RCC 7860 (cell line): ENCODE results near the gene TUBB1.
"Not testable (repeated sequence)": the region's sequence is repeated elsewhere in the genome, so short reads cannot be mapped to it uniquely, and the experiment has no call there.

ENCODE experiments used
- DNase-seq: peaks from one replicate; pipeline ENCODE4 v3.0.0-alpha.2; 2015; ENCODE audit warnings: low spot score
- FAIRE-seq: peaks from 2 replicates; lab custom pipeline; 2012; peaks lifted over from hg19 to GRCh38; lab: Jason Lieb, UNC

TUBB1 gene

DNA sequence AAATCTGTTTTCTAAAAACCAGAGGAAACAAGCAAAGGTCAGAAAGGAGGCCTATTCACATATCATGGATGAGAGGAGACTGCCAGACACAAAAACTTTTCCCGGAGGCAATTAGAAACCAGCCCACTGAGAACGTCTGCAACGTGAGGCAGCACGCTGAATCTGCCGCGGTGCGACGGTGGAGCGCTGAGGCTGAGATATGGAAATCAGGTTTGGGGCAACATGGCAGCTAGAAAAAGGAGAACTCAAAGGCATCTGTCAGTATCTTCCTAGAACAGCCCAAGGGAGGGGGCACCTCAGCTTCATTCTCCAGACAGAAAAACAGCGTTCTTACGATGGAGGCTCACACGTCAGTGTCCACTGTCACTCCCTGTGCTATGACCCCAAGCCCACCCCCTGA is 18.2 kb downstream of the TUBB1 start:
- DNase-seq (no peak), FAIRE-seq (no peak)

GRCh38 chr20:59039233-59039632 is 20.0 kb downstream of the TUBB1 start:
- DNase-seq (no peak), FAIRE-seq (no peak)

DNA sequence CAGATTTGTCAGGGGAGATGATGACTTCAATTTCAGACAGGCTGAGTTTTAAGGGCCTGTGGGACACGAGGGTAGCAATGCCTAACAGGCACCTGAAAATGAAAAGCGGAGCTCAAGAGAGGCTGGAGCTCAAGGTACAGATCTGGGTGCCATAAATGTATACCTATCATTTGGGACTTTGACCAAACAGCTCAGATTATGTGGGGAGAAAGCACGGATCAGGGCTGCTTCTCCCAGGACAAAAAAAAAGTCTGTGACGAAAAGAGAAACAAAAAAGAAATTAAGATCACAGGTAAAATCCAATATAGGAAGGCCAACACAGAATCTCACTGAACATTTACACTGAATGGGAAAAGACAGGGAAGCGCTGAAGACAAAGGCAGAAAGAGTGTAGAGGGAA is 21.4 kb downstream of the TUBB1 start:
- no peak for FAIRE-seq

GRCh38 chr20:59041487-59041886 is 22.3 kb downstream of the TUBB1 start:
- not testable (repeated sequence) for FAIRE-seq, DNase-seq

More for the DNA sequence above, 21.4 kb downstream of the TUBB1 start:
- no peak for DNase-seq

DNA sequence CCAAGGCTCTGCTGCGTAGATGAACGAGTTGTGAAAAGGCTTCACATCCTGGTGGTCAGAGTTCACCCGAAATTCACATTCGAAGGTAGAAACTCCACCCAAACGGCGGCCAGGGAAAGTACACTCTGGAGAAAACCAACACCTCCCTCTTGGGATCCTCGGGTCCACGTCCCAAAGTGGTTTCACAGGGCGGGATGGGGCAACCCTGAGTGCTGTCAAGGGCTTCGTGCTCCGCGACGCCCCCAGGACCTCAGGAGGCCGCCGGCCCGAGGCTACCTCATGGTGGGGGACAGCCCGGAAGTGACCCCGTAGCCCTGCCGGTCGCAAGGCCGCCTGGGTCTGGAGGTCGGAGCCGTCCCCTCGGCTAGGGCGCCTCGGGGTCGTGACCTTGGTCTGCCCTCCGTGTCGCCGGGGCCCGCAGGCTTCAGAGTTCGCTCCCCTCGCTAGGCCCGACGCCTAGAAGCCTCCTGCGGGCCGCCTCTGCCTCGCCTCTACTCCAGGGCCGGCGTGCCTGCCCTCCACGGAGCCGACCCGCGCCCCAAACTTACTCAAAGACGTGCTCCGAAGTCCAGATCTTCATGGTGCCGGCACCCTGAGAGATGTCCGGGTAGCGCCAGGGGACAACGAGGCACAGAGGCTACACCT is 23.0 kb downstream of the TUBB1 start, which contains the start of gene PRELID3B:
PRELID3B (minus strand) TSS at position 636 of the 645 bp plus-strand sequence; CDS start at position 580, 56 bp downstream.
- no peak for FAIRE-seq

DNA sequence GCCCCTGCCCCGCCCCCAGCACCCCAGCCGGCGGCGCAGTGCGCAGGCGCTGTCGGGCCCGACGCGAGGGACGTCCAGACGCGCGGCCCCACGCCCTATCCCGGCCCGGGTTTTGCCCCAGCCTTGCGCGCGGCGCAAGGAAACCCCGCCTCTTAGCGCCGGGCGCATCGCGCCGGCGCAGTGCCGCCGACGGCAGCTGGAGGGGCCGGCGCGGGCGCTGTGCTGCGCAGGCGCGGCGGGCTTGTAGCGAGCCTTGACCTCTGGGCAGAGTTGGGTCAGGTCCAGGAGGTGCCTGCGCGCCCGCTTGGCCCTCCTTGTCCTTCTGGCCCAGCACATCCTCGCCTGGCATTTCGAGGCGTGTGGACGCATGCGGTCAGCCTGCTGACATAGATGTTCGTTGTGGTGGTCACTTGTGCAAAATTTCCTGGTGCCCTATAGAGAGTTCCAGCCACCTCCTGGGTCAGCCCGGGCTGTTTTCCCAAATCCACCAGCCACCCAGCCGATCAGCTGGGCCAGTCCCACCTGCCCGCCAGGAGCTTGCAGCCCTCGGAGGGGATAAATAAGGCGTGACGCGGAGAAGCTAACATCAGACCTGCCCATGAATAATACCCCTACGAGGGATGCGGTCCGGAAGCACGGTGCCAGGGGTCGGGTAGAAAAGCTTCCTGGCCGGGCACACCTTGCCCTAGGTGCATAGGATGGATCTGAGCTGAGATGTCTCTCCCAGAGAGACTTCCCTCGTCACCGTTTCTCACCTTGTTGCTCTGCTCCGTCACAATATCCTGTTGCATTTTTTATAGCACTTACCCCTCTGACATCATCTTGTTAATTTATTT is 23.8 kb downstream of the TUBB1 start:
- FAIRE-seq (no peak), DNase-seq (peak; percentile 84)

More for the DNA sequence above, 23.0 kb downstream of the TUBB1 start, which contains the start of gene PRELID3B:
- no peak for DNase-seq

- no peak for DNase-seq
- FAIRE-seq = no peak
Observed at GRCh38 chr20:59043698-59044097, 24.5 kb downstream of the TUBB1 start.

GRCh38 chr20:59044295-59044694 is 25.1 kb downstream of the TUBB1 start:
- no peak for FAIRE-seq

DNA sequence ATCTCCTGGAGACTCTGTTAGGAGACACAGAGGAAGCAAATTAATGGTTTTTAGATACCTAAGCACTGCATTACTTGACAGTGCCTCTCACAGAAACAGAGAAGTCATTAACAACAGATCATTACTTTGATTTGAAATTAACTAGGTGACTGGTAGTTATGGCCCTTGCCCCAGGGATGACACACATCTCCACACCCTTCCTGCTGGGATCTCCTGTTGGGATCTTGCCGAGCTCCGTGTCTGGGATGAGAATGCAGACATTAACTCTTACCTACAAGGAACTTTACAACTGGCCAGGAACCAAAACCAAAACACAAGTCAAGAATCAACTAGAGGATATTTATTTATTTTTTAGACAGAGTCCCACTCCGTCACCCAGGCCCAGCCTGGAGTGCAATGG is 25.6 kb downstream of the TUBB1 start:
- DNase-seq = no peak
- no peak for FAIRE-seq

More at GRCh38 chr20:59044295-59044694, 25.1 kb downstream of the TUBB1 start:
- DNase-seq = no peak

DNA sequence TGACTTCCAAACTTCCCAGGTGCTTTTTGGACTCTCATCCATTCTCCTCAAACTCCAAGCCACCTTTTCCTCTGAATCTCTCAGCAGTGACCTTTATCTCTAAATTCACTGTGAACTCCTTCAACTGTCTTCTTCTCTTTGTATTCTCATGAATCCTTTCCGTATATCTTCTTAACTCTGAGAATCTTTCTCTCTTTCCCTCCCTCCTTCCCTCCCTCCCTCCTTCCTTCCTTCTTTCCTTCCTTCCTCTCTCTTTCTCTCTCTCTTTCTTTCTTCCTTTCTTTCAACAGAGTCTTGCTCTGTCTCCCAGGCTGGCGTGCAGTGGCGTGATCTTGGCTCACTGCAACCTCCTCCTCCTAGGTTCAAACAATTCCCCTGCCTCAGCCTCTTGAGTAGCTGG is 27.6 kb downstream of the TUBB1 start:
- DNase-seq = no peak
- FAIRE-seq = no peak

GRCh38 chr20:59047938-59048680 is 28.9 kb downstream of the TUBB1 start:
- FAIRE-seq (no peak), DNase-seq (peak; percentile 44)

DNA sequence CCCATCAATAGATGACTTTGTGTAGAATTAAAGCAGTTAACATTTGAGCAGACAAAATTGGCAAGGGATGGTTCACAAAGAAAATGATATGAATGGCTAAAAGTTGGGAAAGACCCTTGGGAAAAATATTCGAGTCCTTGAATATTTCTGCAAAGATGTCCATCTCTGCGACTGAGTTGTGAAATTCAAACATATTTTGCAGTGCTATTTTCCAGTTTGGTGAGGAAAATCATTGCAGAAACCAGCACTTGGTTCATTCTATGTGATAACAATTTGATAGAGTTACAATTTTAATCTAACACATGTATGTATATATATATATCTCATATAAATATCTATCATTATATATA is 29.4 kb downstream of the TUBB1 start:
- FAIRE-seq (no peak), DNase-seq (no peak)

DNA sequence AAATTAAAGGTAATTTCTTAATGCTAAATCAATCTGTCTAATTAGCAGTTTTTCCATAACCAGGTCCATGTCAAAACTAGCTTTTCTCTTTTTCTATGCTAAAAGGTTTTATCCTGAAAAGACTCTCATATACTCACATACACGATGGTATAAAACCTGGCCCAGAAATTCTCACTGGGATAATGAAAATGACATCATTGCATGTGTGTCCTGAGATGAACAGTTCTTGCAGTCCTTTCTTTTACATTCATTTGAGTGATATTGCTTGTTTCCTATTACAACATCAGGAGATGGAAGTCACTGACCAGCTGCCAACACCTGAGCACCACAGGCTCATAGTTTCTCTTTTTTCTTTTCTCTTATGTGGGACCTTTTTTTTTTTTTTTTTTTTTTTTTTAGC is 31.2 kb downstream of the TUBB1 start:
- DNase-seq (no peak), FAIRE-seq (no peak)

DNA sequence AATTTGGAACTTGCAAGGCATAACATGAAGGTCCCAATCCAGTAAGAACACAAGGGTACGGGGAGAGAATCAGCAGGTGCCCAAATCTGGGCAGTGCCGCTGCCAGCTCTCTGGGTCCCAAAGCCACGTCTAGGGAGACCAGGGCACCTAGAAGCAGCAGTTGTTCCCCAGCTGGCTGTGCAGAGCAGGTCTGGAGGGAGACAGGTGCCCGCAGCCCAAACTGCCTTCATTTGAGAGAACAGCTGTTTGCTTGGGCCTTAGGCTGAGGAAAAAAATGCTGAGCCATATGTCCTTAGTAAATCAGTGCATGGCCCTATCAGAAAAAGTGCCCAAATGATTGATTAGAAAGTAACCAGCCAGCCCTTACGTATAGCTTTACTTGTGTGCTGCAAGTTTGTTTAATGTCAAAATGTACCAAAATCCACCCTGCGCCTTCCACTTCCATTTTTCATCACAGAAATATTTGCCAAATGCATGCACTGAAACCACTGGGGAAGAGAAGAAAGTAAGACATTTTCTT is 32.5 kb downstream of the TUBB1 start:
- DNase-seq = no peak
- no peak for FAIRE-seq

- FAIRE-seq = no peak
- no peak for DNase-seq
Observed at GRCh38 chr20:59055302-59055701, 36.1 kb downstream of the TUBB1 start.

DNA sequence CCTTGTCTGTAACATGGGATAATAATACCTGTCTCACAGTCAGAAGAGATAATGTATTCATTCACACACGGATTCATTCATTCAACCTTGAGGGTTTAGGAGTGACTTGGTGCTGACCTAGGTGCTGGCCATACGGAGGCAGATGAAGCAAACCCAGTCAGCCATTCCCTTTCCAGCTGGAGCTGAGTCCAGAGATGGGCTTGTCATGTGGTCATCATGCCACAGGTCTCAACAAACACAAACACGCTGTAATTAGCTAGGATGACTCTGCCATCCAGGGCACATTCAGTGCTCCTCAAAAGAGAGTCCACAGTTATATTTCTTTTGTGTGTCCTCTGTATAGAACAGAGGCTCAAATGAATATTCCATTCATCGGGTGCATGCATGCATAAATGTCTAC is 42.9 kb downstream of the TUBB1 start:
- no peak for DNase-seq
- FAIRE-seq = no peak

DNA sequence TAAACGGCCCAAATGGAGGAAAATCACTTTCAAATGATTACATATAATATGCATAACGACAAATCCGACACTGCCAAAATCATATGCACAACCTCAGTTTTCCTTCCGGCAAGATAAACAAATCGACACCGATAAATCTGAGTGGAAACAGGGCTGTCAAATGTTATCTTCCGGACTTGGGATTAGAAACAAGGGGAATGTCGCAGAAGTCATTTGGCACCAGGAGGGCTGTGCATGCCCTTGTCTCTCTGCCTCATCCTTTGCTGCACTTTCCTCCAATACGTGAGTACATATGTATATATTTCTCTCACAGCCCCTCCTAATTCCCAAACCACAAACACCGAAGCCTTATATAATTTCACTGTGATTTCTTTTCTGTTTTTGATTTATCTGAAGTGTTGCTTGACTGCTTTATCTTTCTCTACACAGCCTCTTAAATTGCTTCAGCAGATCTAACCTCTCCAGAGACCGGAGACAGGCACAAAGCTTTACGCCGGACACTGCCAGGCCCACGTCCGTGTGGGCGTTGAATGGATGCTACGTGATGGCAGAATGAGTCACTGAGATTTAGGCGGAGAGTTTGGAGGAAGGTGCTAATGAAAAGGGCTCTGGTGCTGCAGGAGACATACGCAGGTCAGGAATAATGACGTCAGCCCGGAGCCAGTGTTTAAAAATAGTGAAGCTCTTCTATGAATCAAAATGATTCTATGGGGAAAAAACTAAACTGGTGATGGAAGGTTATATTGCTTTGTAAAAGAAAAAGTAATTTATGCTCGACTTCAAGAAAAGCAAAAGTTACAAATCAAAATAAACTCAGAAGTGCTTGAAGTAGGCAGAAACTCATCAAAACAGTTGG is 44.4 kb downstream of the TUBB1 start:
- FAIRE-seq = no peak
- no peak for DNase-seq

- DNase-seq (no peak), FAIRE-seq (no peak)
Observed at GRCh38 chr20:59064214-59064722, 45.0 kb downstream of the TUBB1 start.

- DNase-seq (no peak), FAIRE-seq (no peak)
Observed at GRCh38 chr20:59068534-59068933, 49.3 kb downstream of the TUBB1 start.

DNA sequence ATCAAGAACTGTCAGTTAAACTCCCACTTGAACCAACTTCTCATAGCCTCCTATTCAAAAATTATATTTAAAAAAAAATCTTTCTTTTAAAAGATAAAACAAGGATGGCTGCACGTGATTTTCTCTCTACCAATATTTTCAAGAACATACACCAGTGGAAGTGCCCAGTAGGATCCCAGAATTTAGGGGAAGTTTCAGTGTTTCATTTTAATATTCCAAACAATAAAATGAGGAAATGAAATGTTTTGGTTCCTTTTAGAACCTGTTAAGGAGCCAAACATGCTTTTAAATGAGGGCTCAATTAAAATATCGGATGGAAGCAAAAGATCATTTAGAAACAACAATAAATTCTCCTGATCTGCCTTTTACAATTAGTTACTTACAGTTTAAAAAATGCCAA is 49.8 kb downstream of the TUBB1 start:
- DNase-seq (no peak), FAIRE-seq (no peak)
